Muscle layer of duodenum (tissue), 2 donors: ENCODE measurements around the gene ZNF496.
"Not testable (repeated sequence)": the region's sequence is repeated elsewhere in the genome, so short reads cannot be mapped to it uniquely, and the experiment has no call there.

Experiments
- H3K27ac ChIP-seq: one replicate; pipeline ENCODE4 v1.7.0; 2013; ENCODE audit warnings: mild to moderate bottlenecking, low read length
- H3K27me3 ChIP-seq: one replicate; pipeline ENCODE4 v1.7.0; 2013; ENCODE audit warnings: low read depth, mild to moderate bottlenecking, control low read depth, low read length
- H3K36me3 ChIP-seq, 2 donors: one replicate each; pipeline ENCODE4 v1.7.0; 2013; ENCODE audit warnings: low read length in 2 of 2, control low read depth in 1 of 2, mild to moderate bottlenecking in 1 of 2; ENCODE audit not compliant: insufficient read depth in 2 of 2, control insufficient read depth in 1 of 2
- H3K4me1 ChIP-seq, 2 donors: one replicate each; pipeline ENCODE4 v1.7.0; 2013; ENCODE audit warnings: low read length in 2 of 2, mild to moderate bottlenecking in 2 of 2, control low read depth in 1 of 2, moderate library complexity in 1 of 2; ENCODE audit not compliant: insufficient read depth in 2 of 2, control insufficient read depth in 1 of 2
- H3K4me3 ChIP-seq, 2 donors: one replicate each; pipeline ENCODE4 v1.7.0; 2013; ENCODE audit warnings: low read length in 2 of 2, low read depth in 1 of 2, mild to moderate bottlenecking in 1 of 2
- H3K9me3 ChIP-seq, 2 donors: one replicate each; pipeline ENCODE4 v1.7.0; 2013; ENCODE audit warnings: low read length in 2 of 2, control low read depth in 1 of 2, mild to moderate bottlenecking in 1 of 2; ENCODE audit not compliant: control insufficient read depth in 1 of 2
- donor health status: healthy.

ZNF496 gene

DNA sequence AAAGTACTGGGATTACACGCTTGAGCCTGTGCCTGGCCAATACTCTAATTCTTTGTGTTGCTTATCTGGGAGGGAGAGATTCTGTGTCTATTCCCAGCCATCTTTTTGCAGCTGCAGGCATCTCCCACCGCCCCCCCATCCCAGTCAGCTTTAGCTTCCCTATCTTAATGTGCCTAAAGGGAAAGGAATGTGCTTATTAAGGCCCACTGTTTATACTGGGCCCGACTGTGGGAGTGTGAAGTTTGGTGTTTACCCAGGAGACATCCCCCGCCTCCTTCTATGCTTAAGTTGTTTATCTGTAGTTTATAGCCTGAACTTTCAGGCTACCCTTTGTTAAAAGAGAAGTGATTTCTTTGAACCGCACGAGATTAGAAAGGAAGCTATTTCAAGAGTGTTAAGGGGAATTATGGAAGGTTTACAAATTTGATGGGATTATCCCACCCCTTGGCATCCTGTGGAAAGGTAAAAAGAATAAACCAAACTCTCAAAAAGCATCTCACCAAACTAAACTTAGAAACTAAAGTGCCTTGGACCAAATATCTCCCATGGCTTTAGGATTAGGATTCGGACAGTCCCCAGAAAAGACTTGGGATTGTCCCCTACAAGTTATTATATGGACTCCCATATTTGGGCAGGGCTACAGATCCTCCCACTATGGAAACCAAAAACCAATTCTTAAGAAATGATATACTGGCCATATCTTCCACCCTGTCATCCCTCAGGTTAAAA is 25.5 kb upstream of the ZNF496 start:
- no peaks in the 10 kb centered on the region for H3K27me3 ChIP-seq
- H3K4me1 ChIP-seq = peaks cover 0 to 10% of the 10 kb centered on the region in 2 donors
- H3K27ac ChIP-seq = no peak overlapping the region
- H3K4me3 ChIP-seq = no peak overlapping the region
- no peaks in the 10 kb centered on the region for H3K9me3 ChIP-seq
- no peaks in the 10 kb centered on the region for H3K36me3 ChIP-seq

DNA sequence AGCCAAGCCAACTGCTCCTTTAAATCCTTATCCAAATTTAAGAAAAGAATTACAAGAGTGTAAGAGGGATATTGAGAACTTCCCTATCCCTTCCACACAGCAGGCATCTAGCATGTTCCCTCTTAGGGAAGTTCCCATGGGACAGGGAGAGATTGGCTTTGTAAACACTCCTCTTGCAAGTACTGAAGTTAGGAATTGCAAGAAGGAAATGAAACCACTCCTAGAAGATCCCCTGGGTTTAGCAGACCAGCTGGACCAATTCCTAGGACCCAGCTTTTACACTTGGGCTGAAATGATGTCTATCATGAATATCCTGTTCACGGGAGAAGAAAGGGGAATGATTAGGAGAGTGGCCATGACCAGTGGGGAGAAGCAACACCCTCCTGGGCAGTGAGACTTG is 23.5 kb upstream of the ZNF496 start:
- not testable (repeated sequence) for H3K27ac ChIP-seq, H3K4me3 ChIP-seq, H3K4me1 ChIP-seq, H3K27me3 ChIP-seq, H3K36me3 ChIP-seq, H3K9me3 ChIP-seq

- Histone ChIP-seq H3K36me3 (no peaks in the 10 kb centered on the region), H3K4me1 (peaks cover 0 to 10% of the 10 kb centered on the region in 2 donors), H3K9me3 (no peaks in the 10 kb centered on the region), H3K27ac (no peak overlapping the region), H3K27me3 (no peaks in the 10 kb centered on the region), H3K4me3 (no peak overlapping the region)
These were observed 20.5 kb upstream of the ZNF496 start for GRCh38 chr1:247352175-247352574.

DNA sequence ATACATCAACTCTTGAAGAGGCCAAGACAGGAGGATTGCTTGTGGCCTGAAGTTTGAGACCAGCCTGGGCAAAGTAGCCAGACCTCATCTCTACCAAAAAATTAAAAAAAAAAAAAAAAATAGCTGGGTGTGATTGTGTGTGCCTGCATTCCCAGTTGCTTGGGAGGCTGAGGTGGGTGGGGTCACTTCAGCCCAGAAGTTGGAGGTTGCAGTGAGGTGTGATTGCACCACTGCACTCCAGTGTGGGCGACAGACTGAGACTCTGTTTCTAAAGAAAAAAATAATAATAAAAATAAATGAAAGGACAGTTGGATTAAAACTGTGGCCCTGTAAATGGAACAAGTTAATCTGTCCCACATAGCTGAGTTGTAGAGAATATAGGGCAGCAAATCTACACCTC is 18.9 kb upstream of the ZNF496 start:
- Histone ChIP-seq H3K27me3 (no peaks in the 10 kb centered on the region), H3K4me3 (no peak overlapping the region), H3K27ac (no peak overlapping the region), H3K9me3 (no peaks in the 10 kb centered on the region), H3K36me3 (no peaks in the 10 kb centered on the region), H3K4me1 (peaks cover 0 to 5% of the 10 kb centered on the region in 2 donors)

DNA sequence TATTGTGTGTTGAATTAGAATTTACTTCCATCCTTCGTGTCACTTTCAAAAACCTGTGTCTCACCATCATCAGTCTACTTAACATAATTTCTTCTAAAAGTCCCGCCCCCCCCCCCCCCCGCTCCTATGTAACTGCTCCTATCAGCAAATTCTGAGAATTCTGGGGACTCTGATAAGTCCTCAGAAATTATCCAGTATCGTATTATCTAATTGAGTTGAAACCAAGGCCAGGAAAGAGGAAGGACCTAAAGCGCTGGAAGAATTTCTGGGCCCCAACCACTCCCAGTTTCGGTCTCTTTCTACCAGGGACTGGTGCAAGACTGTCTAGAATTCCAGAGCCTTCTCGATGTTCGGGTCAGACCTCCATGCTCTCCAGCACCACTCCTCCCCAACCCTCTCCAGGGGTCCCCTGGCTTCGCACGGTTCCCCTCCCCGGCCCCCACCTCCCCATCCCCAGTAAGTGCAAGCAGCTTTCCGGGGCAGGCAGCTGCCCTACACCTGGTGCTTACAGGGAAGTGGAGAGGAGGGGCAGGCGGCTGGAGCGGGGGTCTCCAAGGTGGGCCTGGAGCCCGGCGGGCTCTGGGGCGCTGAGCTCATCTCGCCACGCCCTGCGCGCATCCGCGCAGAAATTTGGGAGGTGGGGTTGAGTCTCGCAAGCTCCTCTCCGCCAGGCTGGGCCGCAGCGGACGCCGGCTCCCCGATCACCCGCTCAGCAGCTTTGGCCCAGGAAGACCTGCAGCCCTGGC is 16.0 kb upstream of the ZNF496 start:
- Histone ChIP-seq H3K27me3 (no peaks in the 10 kb centered on the region), H3K4me1 (peaks cover 0 to 5% of the 10 kb centered on the region in 2 donors), H3K36me3 (no peaks in the 10 kb centered on the region), H3K9me3 (no peaks in the 10 kb centered on the region), H3K27ac (no peak overlapping the region), H3K4me3 (peak overlapping the region in 1 of 2 donors; percentile 32)

DNA sequence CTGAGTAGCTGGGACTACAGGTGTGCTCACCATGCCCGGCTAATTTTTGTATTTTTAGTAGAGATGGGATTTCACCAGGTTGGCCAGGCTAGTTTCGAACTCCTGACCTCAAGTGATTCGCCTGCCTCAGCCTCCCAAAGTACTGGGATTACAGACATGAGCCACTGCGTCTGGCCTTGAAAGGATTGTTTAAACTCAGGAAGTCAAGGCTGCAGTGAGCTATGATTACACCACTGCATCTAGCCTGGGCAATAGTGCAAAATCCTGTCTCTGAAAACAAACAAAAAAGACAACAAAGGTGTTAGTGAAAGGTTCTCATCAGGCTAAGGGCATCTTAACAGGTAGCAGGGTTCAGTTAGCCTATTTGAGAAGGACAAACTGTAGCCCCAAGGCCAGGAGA is 14.2 kb upstream of the ZNF496 start:
- no peak overlapping the region for H3K4me3 ChIP-seq
- no peaks in the 10 kb centered on the region for H3K9me3 ChIP-seq
- H3K36me3 ChIP-seq = no peaks in the 10 kb centered on the region
- H3K27me3 ChIP-seq = no peaks in the 10 kb centered on the region
- peaks cover 0 to 5% of the 10 kb centered on the region in 2 donors for H3K4me1 ChIP-seq
- H3K27ac ChIP-seq = no peak overlapping the region

DNA sequence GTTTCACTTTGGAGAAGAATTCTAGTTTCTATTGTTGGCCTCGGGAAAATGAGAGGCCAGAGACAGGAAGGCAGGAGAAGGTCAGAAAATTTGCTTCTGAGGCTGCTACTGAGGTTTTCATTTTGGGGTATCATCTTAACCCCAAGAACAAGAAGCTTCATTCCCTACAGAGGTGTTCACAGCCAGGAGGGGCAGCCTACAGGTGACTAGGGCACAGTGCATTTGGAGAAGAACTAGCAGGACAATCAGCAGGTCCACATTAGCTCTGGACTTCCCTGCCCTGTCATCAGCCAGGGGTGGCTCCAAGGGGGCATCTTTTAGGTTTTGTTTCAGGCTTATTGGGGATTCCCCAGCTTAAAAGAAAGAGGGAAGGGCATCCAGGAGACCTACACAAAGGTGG is 12.1 kb upstream of the ZNF496 start:
- H3K4me1 ChIP-seq = peaks cover 0 to 5% of the 10 kb centered on the region in 2 donors
- peaks cover 0 to 7% of the 10 kb centered on the region in 2 donors for H3K36me3 ChIP-seq
- H3K9me3 ChIP-seq = no peaks in the 10 kb centered on the region
- H3K4me3 ChIP-seq = no peak overlapping the region
- H3K27me3 ChIP-seq = no peaks in the 10 kb centered on the region
- no peak overlapping the region for H3K27ac ChIP-seq

GRCh38 chr1:247338723-247339275 is 7.1 kb upstream of the ZNF496 start:
- H3K4me1 ChIP-seq = peaks cover 0 to 3% of the 10 kb centered on the region in 2 donors

DNA sequence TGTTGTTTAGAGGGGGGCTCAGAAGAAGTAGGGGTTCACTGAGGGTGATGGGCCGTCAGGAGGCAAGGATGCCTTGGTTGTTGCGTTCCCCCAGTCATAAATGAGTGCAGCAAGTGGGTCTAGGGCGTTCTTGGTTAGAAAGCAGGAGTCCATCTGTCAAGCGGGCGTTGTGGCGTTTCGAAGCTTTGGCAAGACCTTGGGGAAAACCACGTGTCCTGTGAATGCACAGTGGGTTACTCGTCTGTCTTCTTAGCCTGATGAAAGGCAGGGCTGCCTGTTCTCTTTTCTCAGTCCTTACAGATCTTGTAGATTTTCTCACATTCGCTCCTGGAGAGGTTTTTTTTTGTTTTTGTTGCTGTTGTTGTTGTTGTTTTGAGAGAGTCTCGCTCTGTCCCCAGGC is 6.3 kb upstream of the ZNF496 start:
- Histone ChIP-seq H3K27me3 (no peaks in the 10 kb centered on the region), H3K4me3 (no peak overlapping the region), H3K36me3 (peaks cover 0 to 7% of the 10 kb centered on the region in 2 donors), H3K27ac (no peak overlapping the region), H3K9me3 (no peaks in the 10 kb centered on the region), H3K4me1 (peaks cover 0 to 10% of the 10 kb centered on the region in 2 donors)

More at GRCh38 chr1:247338723-247339275, 7.1 kb upstream of the ZNF496 start:
- Histone ChIP-seq H3K36me3 (peaks cover 0 to 7% of the 10 kb centered on the region in 2 donors), H3K27ac (no peak overlapping the region), H3K9me3 (no peaks in the 10 kb centered on the region), H3K4me3 (no peak overlapping the region), H3K27me3 (no peaks in the 10 kb centered on the region)

- peaks cover 0 to 7% of the 10 kb centered on the region in 2 donors for H3K36me3 ChIP-seq
- no peak overlapping the region for H3K4me3 ChIP-seq
- no peak overlapping the region for H3K27ac ChIP-seq
- peaks cover 0 to 14% of the 10 kb centered on the region in 2 donors for H3K4me1 ChIP-seq
- H3K27me3 ChIP-seq = no peaks in the 10 kb centered on the region
- H3K9me3 ChIP-seq = no peaks in the 10 kb centered on the region
These were observed 5.6 kb upstream of the ZNF496 start for GRCh38 chr1:247337250-247337746.

DNA sequence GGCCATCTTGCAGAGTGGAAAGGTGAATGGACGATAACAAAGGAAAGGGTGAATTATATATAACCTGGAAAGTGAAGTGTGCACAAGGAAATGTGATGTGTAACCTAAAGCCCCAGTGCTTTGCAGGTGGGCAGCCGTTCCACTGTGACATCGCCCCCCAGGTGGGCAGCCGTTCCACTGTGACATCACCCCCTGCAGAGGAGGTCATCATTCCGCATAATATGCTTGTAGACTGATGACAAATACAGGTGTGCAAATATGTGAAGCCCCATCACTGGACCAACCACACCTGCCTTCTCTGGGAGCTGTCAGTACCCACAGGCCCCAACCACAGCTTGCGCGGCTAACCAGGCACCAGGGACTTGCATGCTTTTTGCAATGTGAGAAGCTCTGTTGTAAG is 4.7 kb upstream of the ZNF496 start:
- no peak overlapping the region for H3K27ac ChIP-seq
- H3K9me3 ChIP-seq = no peaks in the 10 kb centered on the region
- no peak overlapping the region for H3K4me3 ChIP-seq
- peaks cover 0 to 15% of the 10 kb centered on the region in 2 donors for H3K4me1 ChIP-seq
- no peaks in the 10 kb centered on the region for H3K27me3 ChIP-seq
- peaks cover 0 to 7% of the 10 kb centered on the region in 2 donors for H3K36me3 ChIP-seq
